Measurements from ENCODE around the gene LRP5.

The LRP5 gene

DNA sequence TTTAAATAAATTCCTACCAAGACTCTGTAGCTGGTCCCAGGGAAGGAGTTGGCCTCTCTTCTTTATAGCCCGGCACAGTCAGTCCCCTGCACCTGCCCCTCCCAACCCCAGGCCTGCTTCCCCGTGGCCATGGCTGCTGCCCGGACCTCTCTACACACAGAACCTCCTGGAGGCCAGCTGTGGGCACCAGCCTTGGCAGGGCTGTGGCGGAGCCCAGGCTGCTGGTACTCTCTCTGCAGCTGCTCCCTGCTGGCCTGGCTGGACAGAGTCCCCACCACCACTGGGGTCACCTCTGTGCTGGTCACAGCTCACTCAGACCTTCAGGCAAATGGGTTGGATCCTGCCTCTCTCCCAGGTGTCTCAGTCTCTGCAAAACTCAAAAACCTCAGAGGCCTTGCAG lies 69.3 kb downstream of the LRP5 start:
- DNase-seq (ENCODE audit: low read depth, low spot score): no peak
- POLR2A ChIA-PET: no interaction called here
- TF ChIP-seq, protein P1, sequence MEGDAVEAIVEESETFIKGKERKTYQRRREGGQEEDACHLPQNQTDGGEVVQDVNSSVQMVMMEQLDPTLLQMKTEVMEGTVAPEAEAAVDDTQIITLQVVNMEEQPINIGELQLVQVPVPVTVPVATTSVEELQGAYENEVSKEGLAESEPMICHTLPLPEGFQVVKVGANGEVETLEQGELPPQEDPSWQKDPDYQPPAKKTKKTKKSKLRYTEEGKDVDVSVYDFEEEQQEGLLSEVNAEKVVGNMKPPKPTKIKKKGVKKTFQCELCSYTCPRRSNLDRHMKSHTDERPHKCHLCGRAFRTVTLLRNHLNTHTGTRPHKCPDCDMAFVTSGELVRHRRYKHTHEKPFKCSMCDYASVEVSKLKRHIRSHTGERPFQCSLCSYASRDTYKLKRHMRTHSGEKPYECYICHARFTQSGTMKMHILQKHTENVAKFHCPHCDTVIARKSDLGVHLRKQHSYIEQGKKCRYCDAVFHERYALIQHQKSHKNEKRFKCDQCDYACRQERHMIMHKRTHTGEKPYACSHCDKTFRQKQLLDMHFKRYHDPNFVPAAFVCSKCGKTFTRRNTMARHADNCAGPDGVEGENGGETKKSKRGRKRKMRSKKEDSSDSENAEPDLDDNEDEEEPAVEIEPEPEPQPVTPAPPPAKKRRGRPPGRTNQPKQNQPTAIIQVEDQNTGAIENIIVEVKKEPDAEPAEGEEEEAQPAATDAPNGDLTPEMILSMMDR (IDR thresholded peaks at IDR 0.05; ENCODE audit: insufficient read depth, low read length, missing control alignments): no peak
- no peak overlapping the region for H3K4me3 ChIP-seq (ENCODE audit: low read depth, low read length)
- CTCF ChIA-PET: interaction anchor here (0.7 to 7.0 kb wide), 9 partner anchors 9 to 171 kb away, joined by 3 to 76 read pairs (median 12); partner anchors contain the start of gene C11orf24

DNA sequence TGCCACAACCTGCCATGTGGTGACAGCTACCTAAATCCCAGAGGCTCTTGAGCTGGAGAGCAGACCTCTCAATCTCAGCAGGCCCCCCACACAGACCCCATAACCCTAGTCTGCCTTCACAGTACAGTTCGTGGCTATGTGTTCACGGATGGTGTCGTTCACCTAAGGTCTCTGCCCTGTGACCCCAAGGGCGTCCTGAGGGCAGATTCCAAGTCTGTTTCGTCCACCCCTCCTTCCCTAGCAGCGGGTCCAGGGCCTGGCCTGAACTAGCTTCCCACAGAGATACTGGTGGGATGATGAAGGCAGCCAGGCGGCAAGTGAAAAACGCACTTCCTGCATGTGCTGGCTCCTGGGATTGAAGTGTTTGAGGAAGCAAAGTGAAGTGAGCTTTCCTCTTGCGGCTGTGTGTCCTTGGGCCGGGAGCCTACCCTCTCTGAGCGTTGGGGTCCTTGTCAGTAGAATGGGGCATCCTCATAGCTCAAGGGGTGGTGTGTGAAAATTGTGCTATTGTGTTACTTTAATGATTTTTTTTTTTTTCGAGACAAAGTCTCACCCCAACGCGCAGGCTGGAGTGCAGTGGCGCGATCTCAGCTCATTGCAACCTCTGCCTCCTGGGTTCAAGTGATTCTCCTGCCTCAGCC lies 70.1 kb downstream of the LRP5 start:
- ChIA-PET POLR2A (interaction anchor here (0.7 to 1.0 kb wide), 4 partner anchors 8 to 125 kb away, joined by 3 to 4 read pairs (median 3); partner anchors contain the start of gene C11orf24), CTCF (interaction anchor here (1.1 to 7.0 kb wide), 13 partner anchors 10 to 173 kb away, joined by 3 to 76 read pairs (median 7); partner anchors contain the start of gene C11orf24)
- no peak for DNase-seq (ENCODE audit: low read depth, low spot score)
- no peak overlapping the region for H3K4me3 ChIP-seq (ENCODE audit: low read depth, low read length)
- TF ChIP-seq, protein P1 (IDR thresholded peaks at IDR 0.05; ENCODE audit: insufficient read depth, low read length, missing control alignments): no peak

DNA sequence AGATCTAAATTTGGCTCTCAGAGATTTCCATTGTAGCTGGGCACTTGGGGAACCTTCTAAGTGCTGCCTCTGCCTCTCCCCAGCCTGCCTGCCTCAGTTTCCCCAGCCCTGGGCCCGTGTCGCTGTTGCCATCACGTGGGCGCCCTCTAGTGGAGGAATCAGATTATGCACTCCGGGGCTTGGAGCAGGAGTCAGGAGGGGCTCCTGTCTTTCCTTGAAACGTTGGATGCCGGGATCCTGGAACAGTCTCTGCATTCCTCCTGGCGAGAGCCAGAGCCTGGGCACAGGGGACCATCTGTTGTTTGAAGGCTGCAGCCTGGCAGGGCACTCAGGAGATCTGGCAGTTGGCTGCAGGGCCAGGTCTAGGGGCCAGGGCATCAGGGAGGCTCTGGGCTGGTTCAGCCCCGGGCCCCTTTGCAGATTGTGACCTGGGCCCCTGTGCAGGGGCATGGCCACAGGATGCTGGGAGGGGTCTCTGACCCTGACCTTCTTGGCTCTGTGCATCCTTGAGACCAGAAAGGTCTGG lies 71.6 kb downstream of the LRP5 start:
- ChIA-PET POLR2A (no interaction called here), CTCF (interaction anchor here (0.8 to 7.0 kb wide), 21 partner anchors 11 to 513 kb away, joined by 3 to 76 read pairs (median 5); partner anchors contain the start of gene C11orf24)
- DNase-seq (ENCODE audit: low read depth, low spot score): no peak
- TF ChIP-seq, protein P1 (IDR thresholded peaks at IDR 0.05; ENCODE audit: insufficient read depth, low read length, missing control alignments): peak; percentile 91
- no peak overlapping the region for H3K4me3 ChIP-seq (ENCODE audit: low read depth, low read length)

DNA sequence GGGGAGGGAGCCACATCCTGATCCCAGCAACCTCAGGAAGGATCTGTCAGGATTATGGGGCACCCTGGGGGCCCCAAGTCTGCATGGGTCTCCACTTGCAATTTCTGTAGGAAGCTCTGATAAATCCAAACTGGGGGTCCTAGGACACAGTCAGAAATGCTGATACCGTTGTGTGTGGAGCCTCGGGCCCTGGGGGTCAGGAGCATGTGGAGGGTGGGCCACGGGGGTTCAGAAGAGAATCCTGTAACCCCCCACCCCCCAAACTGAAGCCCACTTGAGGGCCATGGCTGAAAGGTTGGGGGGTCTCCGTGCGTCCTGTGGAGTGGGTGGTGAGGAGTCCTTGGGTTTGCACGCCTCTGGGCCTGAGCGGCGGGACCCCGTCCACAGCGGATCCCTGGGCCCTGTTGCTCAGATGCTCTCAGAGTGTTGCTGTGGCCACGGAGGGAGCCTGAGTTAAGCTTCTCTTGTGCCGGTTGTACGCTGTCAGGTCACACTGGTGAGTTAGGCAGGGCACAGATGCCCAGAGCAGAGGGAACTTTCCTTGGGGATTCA lies 72.2 kb downstream of the LRP5 start:
- POLR2A ChIA-PET: no interaction called here
- H3K4me3 ChIP-seq (ENCODE audit: low read depth, low read length): no peak overlapping the region
- CTCF ChIA-PET: interaction anchor here (0.9 to 7.0 kb wide), 13 partner anchors 11 to 126 kb away, joined by 3 to 76 read pairs (median 5); partner anchors contain the start of gene C11orf24
- TF ChIP-seq, protein P1 (IDR thresholded peaks at IDR 0.05; ENCODE audit: insufficient read depth, low read length, missing control alignments): no peak
- DNase-seq (ENCODE audit: low read depth, low spot score): no peak

DNA sequence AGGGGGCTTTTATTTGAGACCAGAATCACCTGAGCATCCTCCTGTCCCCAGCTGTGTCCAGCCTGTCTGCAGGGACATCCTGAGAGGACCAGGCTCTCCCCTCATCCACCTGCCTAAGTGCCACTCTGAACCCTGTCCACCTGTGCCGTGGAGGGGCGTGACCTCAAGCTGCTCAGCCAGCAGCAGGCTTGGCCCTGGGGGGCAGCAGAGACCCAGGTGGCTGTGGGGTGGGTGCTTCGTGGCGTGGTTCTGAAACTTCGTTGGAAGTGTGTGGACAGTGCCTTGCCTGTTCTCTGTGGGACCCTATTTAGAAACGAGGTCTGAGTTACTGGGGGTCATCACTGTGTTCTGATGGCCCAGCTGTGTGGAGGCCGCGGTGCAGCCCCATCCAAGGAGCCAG lies 72.7 kb downstream of the LRP5 start:
- CTCF ChIA-PET: interaction anchor here (1.2 to 7.0 kb wide), 11 partner anchors 11 to 127 kb away, joined by 3 to 76 read pairs (median 12); partner anchors contain the start of gene C11orf24
- TF ChIP-seq, protein P1 (IDR thresholded peaks at IDR 0.05; ENCODE audit: insufficient read depth, low read length, missing control alignments): no peak
- H3K4me3 ChIP-seq (ENCODE audit: low read depth, low read length): no peak overlapping the region
- no peak for DNase-seq (ENCODE audit: low read depth, low spot score)
- POLR2A ChIA-PET: no interaction called here
